HEK293T (cell line): ENCODE measurements around the gene DPEP2.

Experiments used
- CTCF ChIA-PET: fragments of 350-600 bp; formaldehyde crosslinking; extraction: SDS; loops from one replicate; lab custom pipeline; 2021; ENCODE audit warnings: antibody characterized with exemption, inconsistent platforms; lab: Yijun Ruan, JAX
- POLR2A ChIA-PET: fragments of 350-600 bp; formaldehyde crosslinking; extraction: SDS; loops from one replicate; lab custom pipeline; 2020; ENCODE audit warnings: antibody characterized with exemption, inconsistent platforms; lab: Yijun Ruan, JAX
- DNase-seq: peaks from one replicate; pipeline ENCODE4 v3.0.0; 2012; ENCODE audit warnings: mixed read lengths; ENCODE audit errors: extremely low spot score
- ARNT ChIP-seq: fragments of 450-650 bp; IDR thresholded peaks from 2 replicates; pipeline ENCODE4 v1.6.1; 2017; ENCODE audit warnings: mild to moderate bottlenecking
- BHLHE40 ChIP-seq: fragments of 450-650 bp; IDR thresholded peaks from 2 replicates; pipeline ENCODE4 v1.6.1; 2016; ENCODE audit warnings: mild to moderate bottlenecking, moderate library complexity, borderline replicate concordance
- CTBP1 ChIP-seq: fragments of 450-650 bp; IDR thresholded peaks from 2 replicates; pipeline ENCODE4 v1.6.1; 2016; ENCODE audit warnings: borderline replicate concordance
- ELF4 ChIP-seq: fragments of 450-650 bp; IDR thresholded peaks from 2 replicates; pipeline ENCODE4 v1.6.1; 2017; ENCODE audit warnings: antibody characterized with exemption
- FOXA1 ChIP-seq: fragments of 450-650 bp; IDR thresholded peaks from 2 replicates; pipeline ENCODE4 v1.6.1; 2016; ENCODE audit warnings: mild to moderate bottlenecking
- FOXK2 ChIP-seq: fragments of 450-650 bp; IDR thresholded peaks from 2 replicates; pipeline ENCODE4 v1.6.1; 2016; ENCODE audit warnings: mild to moderate bottlenecking
- FOXM1 ChIP-seq: fragments of 450-650 bp; IDR thresholded peaks from 2 replicates; pipeline ENCODE4 v1.6.1; 2017; ENCODE audit warnings: mild to moderate bottlenecking, borderline replicate concordance
- HDGF ChIP-seq: fragments of 450-650 bp; IDR thresholded peaks from 2 replicates; pipeline ENCODE4 v1.6.1; 2017; ENCODE audit warnings: antibody characterized with exemption, borderline replicate concordance
- L3MBTL2 ChIP-seq: fragments of 450-650 bp; conservative IDR thresholded peaks from 2 replicates; pipeline ENCODE4 v1.6.1; 2016; ENCODE audit warnings: mild to moderate bottlenecking
- LEF1 ChIP-seq: fragments of 450-650 bp; IDR thresholded peaks from 2 replicates; pipeline ENCODE4 v1.6.1; 2017; ENCODE audit warnings: mild to moderate bottlenecking, borderline replicate concordance
- NFRKB ChIP-seq: fragments of 450-650 bp; IDR thresholded peaks from 2 replicates; pipeline ENCODE4 v1.6.1; 2016; ENCODE audit warnings: mild to moderate bottlenecking, moderate library complexity
- SP1 ChIP-seq: fragments of 450-650 bp; IDR thresholded peaks from 2 replicates; pipeline ENCODE4 v1.6.1; 2017
- SUZ12 ChIP-seq: fragments of 450-650 bp; IDR thresholded peaks from 2 replicates; pipeline ENCODE4 v1.6.1; 2016; ENCODE audit warnings: mild to moderate bottlenecking
- TARDBP ChIP-seq: fragments of 450-650 bp; IDR thresholded peaks from 2 replicates; pipeline ENCODE4 v1.6.1; 2016
- ZNF384 ChIP-seq: fragments of 450-650 bp; IDR thresholded peaks from 2 replicates; pipeline ENCODE4 v1.6.1; 2016
- TF ChIP-seq, protein P1 (sequence below): fragments of 450-650 bp; IDR thresholded peaks from 2 replicates; pipeline ENCODE4 v1.6.1; 2016

The DPEP2 gene

DNA sequence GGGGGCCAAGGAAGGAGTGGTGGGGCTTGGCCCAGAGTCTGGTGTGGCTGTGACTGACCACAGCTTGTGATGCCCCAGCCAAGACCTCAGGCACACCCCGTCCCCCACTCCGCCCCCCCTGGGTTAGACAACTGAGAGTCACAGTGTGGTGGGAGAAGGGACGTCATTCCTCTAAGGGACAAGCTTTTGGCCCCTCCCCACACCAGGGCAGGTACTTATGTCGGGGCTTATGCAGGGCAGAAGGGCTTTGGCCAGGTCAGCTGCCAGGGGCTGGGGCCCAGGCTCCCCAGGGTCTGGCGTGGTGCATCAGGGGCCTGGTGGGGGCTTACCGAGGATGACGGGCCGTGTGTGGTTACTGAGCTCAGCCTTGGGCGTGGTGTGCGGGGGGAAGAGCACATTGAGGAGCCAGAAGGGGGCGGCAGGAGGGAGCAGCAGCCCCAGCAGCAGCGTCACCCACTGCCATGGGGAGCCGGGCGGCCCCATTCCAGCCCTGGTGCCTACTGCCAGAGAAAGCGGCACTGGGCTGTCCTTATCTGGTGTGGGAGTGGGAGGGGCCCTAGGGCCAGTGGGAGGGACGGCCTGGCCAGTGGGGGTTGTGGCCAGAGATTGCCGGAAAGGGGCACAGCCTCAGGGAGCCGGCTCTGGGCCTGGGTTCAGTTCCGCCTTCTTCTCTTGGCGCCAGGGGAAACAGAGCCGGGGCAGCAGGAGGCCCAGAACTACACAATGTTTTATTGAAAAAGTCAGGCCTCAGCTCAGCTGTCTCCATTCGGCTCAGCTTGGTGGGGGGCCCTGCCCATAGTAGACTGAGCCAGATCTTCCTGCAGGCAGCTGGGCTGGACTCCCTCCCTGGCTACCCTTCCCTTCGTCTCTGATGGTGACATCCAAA, 55.4 kb downstream of the DPEP2 start, which contains the start of gene LCAT:
TSS of gene LCAT (minus strand) at position 502 of the 886 bp plus-strand sequence. CDS start at position 483, 19 bp downstream.
- DNase-seq, result no peak
- ChIA-PET POLR2A (interaction anchor here (1.6 kb wide), 1 partner anchor 8 kb away, joined by 10 read pairs; no protein-coding TSS in a partner anchor), CTCF (interaction anchor here (0.7 to 1.3 kb wide), 2 partner anchors 127 to 277 kb away, joined by 3 read pairs; partner anchors contain the start of genes C16orf86 and ENKD1)
- TF ChIP-seq ARNT (no peak), L3MBTL2 (no peak), SP1 (no peak), FOXA1 (no peak), CTBP1 (no peak), ELF4 (no peak), HDGF (no peak), BHLHE40 (no peak), ZNF384 (no peak)

DNA sequence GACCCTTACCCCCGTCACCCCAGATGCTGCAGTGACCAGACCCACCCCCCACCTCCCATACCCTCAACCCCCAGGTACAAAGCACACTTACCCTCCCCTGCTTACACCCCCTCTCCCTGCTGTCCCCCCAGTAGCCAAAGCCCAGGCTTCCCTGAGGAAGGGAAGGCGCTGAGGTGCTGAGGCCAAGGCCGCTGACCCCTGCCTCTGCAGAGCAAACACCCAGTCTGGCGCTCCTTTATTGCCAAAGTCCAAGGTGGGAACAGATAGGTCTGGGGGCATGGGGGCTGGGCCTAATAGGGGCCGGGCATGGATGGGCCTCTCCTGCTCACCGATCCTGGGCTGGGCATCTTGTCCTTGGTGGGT, 56.0 kb downstream of the DPEP2 start:
- ChIA-PET CTCF (interaction anchor here (0.7 to 1.3 kb wide), 2 partner anchors 127 to 276 kb away, joined by 3 read pairs; partner anchors contain the start of genes C16orf86 and ENKD1), POLR2A (interaction anchor here (1.6 kb wide), 1 partner anchor 8 kb away, joined by 10 read pairs; no protein-coding TSS in a partner anchor)
- no peak for TF ChIP-seq SP1
- no peak for TF ChIP-seq HDGF
- TF ChIP-seq NFRKB, result no peak
- TF ChIP-seq, protein P1, sequence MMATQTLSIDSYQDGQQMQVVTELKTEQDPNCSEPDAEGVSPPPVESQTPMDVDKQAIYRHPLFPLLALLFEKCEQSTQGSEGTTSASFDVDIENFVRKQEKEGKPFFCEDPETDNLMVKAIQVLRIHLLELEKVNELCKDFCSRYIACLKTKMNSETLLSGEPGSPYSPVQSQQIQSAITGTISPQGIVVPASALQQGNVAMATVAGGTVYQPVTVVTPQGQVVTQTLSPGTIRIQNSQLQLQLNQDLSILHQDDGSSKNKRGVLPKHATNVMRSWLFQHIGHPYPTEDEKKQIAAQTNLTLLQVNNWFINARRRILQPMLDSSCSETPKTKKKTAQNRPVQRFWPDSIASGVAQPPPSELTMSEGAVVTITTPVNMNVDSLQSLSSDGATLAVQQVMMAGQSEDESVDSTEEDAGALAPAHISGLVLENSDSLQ, result no peak
- no peak for TF ChIP-seq L3MBTL2
- no peak for TF ChIP-seq FOXM1
- no peak for TF ChIP-seq ZNF384
- TF ChIP-seq FOXA1, result no peak
- TF ChIP-seq ELF4, result no peak
- TF ChIP-seq BHLHE40, result no peak
- no peak for TF ChIP-seq FOXK2
- TF ChIP-seq ARNT, result no peak
- no peak for TF ChIP-seq CTBP1
- TF ChIP-seq TARDBP, result no peak
- TF ChIP-seq LEF1, result no peak
- TF ChIP-seq SUZ12, result no peak
- no peak for DNase-seq

DNA sequence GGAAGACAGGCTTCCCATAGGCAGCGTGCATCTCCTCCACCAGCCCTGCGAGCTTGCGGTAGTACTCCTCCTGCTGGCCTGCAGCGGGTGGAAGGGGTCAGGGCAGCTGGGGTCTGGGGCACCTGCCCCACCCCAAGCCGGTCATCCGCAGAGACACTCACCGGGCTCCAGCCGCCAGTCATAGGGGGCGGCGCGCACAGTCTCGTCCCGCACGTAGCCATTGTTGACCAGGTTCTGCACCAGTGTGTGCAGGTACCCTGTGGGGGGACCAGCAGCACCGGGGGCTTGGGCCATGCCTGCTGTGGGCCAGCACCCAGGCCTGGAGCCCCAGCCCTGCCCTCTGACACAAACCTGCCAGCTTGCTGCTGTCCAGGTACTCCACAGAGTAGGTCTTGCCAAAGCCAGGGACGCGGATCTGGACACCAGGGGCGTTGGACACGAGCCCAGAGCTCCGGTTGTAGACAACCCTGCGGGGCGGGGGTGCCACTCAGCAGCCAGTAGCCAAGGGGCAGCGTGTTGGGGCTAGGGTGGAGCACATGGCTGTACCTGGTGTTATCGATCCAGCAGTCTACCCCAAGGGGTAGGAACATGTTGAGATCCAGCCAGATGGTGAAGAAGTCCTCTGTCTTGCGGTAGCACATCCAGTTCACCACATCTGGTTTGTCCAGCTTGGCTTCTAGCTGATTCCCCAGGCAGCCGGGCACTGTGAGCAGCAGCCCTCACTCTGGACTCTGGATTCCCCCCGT, 56.6 kb downstream of the DPEP2 start:
- POLR2A ChIA-PET, result interaction anchor here (1.4 kb wide), 1 partner anchor 18 kb away, joined by 3 read pairs; no protein-coding TSS in a partner anchor
- TF ChIP-seq BHLHE40 (no peak), NFRKB (no peak), FOXK2 (no peak), ARNT (no peak), ELF4 (no peak), CTBP1 (no peak), FOXM1 (no peak), L3MBTL2 (no peak), HDGF (no peak), SP1 (no peak), TARDBP (no peak), LEF1 (no peak), SUZ12 (no peak), ZNF384 (no peak), FOXA1 (no peak)
- TF ChIP-seq, protein P1, result no peak
- DNase-seq, result no peak
- CTCF ChIA-PET, result interaction anchor here (0.7 to 1.3 kb wide), 3 partner anchors 8 to 126 kb away, joined by 3 to 4 read pairs (median 4); no protein-coding TSS in a partner anchor

DNA sequence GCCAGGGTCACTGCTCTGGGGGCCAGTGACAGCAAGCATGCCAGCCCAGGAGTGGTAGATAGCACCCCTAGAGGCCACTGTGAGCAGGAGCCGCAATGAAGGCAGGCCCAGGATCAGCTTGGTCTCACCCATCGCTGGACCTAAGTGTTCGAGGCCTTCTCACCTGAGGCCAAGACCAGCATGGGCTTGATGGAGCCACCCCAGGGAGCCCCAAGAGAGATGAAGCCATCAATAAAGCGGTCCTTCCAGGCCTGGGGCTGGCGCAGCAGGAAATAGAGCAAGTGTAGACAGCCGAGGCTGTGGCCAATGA, 57.1 kb downstream of the DPEP2 start:
- peak; percentile 69 for DNase-seq
- CTCF ChIA-PET, result interaction anchor here (0.7 to 1.0 kb wide), 2 partner anchors 9 to 126 kb away, joined by 4 read pairs; no protein-coding TSS in a partner anchor
- TF ChIP-seq, protein P1, result no peak
- TF ChIP-seq SP1, result no peak
- TF ChIP-seq L3MBTL2, result no peak
- TF ChIP-seq ARNT, result no peak
- POLR2A ChIA-PET, result interaction anchor here (1.4 kb wide), 1 partner anchor 19 kb away, joined by 3 read pairs; no protein-coding TSS in a partner anchor

DNA sequence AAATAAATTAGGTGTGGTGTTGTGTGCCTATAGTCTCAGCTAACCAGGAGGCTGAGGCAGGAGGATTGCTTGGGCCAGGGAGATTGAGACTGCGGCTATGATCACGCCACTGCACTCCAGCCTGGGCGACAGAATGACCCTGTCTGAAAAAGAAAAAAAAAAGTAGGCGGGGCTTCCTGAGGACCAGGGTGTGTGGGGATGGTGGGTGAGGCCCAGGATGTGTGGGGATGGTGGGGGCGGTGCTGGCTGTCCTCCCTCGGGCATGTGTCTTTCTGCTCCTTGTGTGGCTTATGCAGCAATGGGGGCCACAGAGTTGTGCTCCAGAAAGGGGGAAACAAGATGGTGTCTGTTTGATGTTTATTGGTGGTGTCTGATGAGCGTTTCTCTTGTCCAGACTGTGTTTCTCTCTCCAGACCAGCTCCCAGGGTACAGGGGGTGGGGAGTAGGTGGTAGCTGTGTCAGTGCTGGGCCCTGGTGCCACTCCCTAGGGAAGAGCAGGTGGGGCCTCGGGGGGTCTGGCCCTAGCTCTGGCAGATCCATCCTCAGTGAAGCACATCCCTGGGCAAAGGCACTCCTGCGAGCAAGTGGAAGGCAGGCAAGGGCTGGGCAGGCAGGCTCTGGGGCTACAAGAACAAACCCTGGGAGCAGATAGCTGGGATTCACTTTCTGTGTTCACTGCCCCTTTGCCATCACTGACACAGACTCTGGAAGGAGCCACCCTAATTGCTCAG, 57.6 kb downstream of the DPEP2 start:
- TF ChIP-seq CTBP1 (no peak), FOXM1 (no peak), ZNF384 (no peak), HDGF (no peak), L3MBTL2 (no peak), NFRKB (no peak), FOXA1 (no peak), LEF1 (no peak), SUZ12 (no peak), BHLHE40 (no peak), FOXK2 (no peak), SP1 (no peak), ELF4 (no peak), ARNT (no peak), TARDBP (no peak)
- TF ChIP-seq, protein P1, result no peak
- ChIA-PET CTCF (interaction anchor here (0.6 to 1.1 kb wide), 4 partner anchors 9 to 125 kb away, joined by 3 to 5 read pairs (median 4); no protein-coding TSS in a partner anchor), POLR2A (interaction anchor here (1.2 to 1.4 kb wide), 2 partner anchors 19 to 33 kb away, joined by 3 to 4 read pairs; no protein-coding TSS in a partner anchor)
- no peak for DNase-seq
